ENCODE results near the gene TRIM28. TPM values are rescaled to one million over a fixed set of nuclear protein-coding genes. Genes with fewer than 3 reads are reported as not detected.

The TRIM28 gene
- total RNA-seq, 1 experiment from 2014 or later: 542 TPM

GRCh38 chr19:58585442-58586132 is 41.7 kb downstream of the TRIM28 start:
- in situ Hi-C loops (cut with HindIII; ENCODE audit: low pct_unique_long_range_greater_than_20kb, low sequenced_read_pairs): no loop called here
- no peak for DNase-seq (ENCODE audit: low read depth)

GRCh38 chr19:58586133-58586765 is 42.4 kb downstream of the TRIM28 start:
- in situ Hi-C loops (cut with HindIII; ENCODE audit: low pct_unique_long_range_greater_than_20kb, low sequenced_read_pairs): no loop called here
- DNase-seq (ENCODE audit: low read depth): no peak

Other genes starting within 250 kb of the TRIM28 start
- 38.9 and 46.3 TPM in 2 replicates for gene ERVK3-1, start 238.7 kb upstream of the TRIM28 start, total RNA-seq (2014; rRNA removed; shearing (Covaris generic); ENCODE audit: low replicate concordance)
- gene ZSCAN22, start 217.1 kb upstream of the TRIM28 start, total RNA-seq (2014; rRNA removed; shearing (Covaris generic); ENCODE audit: low replicate concordance): 2.1 and 2.3 TPM in 2 replicates
- 1.1 and 1.9 TPM in 2 replicates for gene A1BG, start 190.6 kb upstream of the TRIM28 start, total RNA-seq (2014; rRNA removed; shearing (Covaris generic); ENCODE audit: low replicate concordance)
- gene ZNF497, start 181.3 kb upstream of the TRIM28 start, total RNA-seq (2014; rRNA removed; shearing (Covaris generic); ENCODE audit: low replicate concordance): 0.20 and 0.98 TPM in 2 replicates
- gene ZNF837, start 163.0 kb upstream of the TRIM28 start, total RNA-seq (2014; rRNA removed; shearing (Covaris generic); ENCODE audit: low replicate concordance): 3.3 and 8.2 TPM in 2 replicates
- gene RPS5, start 156.8 kb upstream of the TRIM28 start, total RNA-seq (2014; rRNA removed; shearing (Covaris generic); ENCODE audit: low replicate concordance): 2,221 and 2,324 TPM in 2 replicates
- gene RNF225, start 148.4 kb upstream of the TRIM28 start, total RNA-seq (2014; rRNA removed; shearing (Covaris generic); ENCODE audit: low replicate concordance): not detected in 2 replicates
- gene ZNF584, start 135.4 kb upstream of the TRIM28 start, total RNA-seq (2014; rRNA removed; shearing (Covaris generic); ENCODE audit: low replicate concordance): 15.2 and 24.6 TPM in 2 replicates
- 4.9 and 7.8 TPM in 2 replicates for gene ZNF132, start 103.9 kb upstream of the TRIM28 start, total RNA-seq (2014; rRNA removed; shearing (Covaris generic); ENCODE audit: low replicate concordance)
- 6.2 and 8.3 TPM in 2 replicates for gene ZNF324B, start 92.4 kb upstream of the TRIM28 start, total RNA-seq (2014; rRNA removed; shearing (Covaris generic); ENCODE audit: low replicate concordance)
- 7.5 and 16.3 TPM in 2 replicates for gene ZNF324, start 77.0 kb upstream of the TRIM28 start, total RNA-seq (2014; rRNA removed; shearing (Covaris generic); ENCODE audit: low replicate concordance)
- gene ZNF446, start 67.7 kb upstream of the TRIM28 start, total RNA-seq (2014; rRNA removed; shearing (Covaris generic); ENCODE audit: low replicate concordance): 19.2 and 23.1 TPM in 2 replicates
- 4.9 and 10.8 TPM in 2 replicates for gene SLC27A5, start 32.1 kb upstream of the TRIM28 start, total RNA-seq (2014; rRNA removed; shearing (Covaris generic); ENCODE audit: low replicate concordance)
- 8.9 and 13.5 TPM in 2 replicates for gene ZBTB45, start 24.3 kb upstream of the TRIM28 start, total RNA-seq (2014; rRNA removed; shearing (Covaris generic); ENCODE audit: low replicate concordance)
- 268 and 313 TPM in 2 replicates for gene CHMP2A, start 11.0 kb downstream of the TRIM28 start, total RNA-seq (2014; rRNA removed; shearing (Covaris generic); ENCODE audit: low replicate concordance)
- 194 and 247 TPM in 2 replicates for gene UBE2M, start 14.5 kb downstream of the TRIM28 start, total RNA-seq (2014; rRNA removed; shearing (Covaris generic); ENCODE audit: low replicate concordance)
- gene MZF1, start 29.3 kb downstream of the TRIM28 start, total RNA-seq (2014; rRNA removed; shearing (Covaris generic); ENCODE audit: low replicate concordance): 2.7 and 8.6 TPM in 2 replicates

All from Caki2 (cell line).